GM23248 (cell line): Measurements from ENCODE around the gene SLC1A7.

ENCODE experiments used
- EZH2 ChIP-seq: fragments of 200-600 bp; sonication (generic); IDR thresholded peaks from 2 replicates; pipeline ENCODE4 v1.6.1; 2018; ENCODE audit warnings: antibody characterized with exemption, mild to moderate bottlenecking; ENCODE audit not compliant: insufficient read depth, poor library complexity, severe bottlenecking
- EZH2phosphoT487 ChIP-seq: fragments of 200-600 bp; sonication (generic); IDR thresholded peaks from 2 replicates; pipeline ENCODE4 v1.6.1; 2018; ENCODE audit warnings: antibody characterized with exemption, moderate library complexity, mild to moderate bottlenecking, low read depth; ENCODE audit not compliant: insufficient read depth

- TF ChIP-seq EZH2phosphoT487 = no peak
- no peak for TF ChIP-seq EZH2
Observed at GRCh38 chr1:53070621-53071020, 71.8 kb downstream of the SLC1A7 start.
